Activated CD4-positive, alpha-beta T cell treated with anti-CD3 and anti-CD28 coated beads, Interleukin-2, amount 50 U/mL, for 1 hour (primary cell): ENCODE data around the gene CEP70.
"Not testable (repeated sequence)": the region's sequence is repeated elsewhere in the genome, so short reads cannot be mapped to it uniquely, and the experiment has no call there.

Experiments used
- DNase-seq: peaks from one replicate; pipeline ENCODE4 v3.0.0-alpha.2; 2020

CEP70 gene

GRCh38 chr3:138594150-138594934 lies at the start of gene CEP70:
TSS of gene CEP70 (minus strand) at chr3:138594260. CDS start at chr3:138572927, 21,333 bp downstream.
- peak; percentile 88 for DNase-seq

- DNase-seq = no peak
Observed at GRCh38 chr3:138642927-138643253, 48.8 kb upstream of the CEP70 start.

- no peak for DNase-seq
Observed at GRCh38 chr3:138642226-138642926, 48.3 kb upstream of the CEP70 start.

DNA sequence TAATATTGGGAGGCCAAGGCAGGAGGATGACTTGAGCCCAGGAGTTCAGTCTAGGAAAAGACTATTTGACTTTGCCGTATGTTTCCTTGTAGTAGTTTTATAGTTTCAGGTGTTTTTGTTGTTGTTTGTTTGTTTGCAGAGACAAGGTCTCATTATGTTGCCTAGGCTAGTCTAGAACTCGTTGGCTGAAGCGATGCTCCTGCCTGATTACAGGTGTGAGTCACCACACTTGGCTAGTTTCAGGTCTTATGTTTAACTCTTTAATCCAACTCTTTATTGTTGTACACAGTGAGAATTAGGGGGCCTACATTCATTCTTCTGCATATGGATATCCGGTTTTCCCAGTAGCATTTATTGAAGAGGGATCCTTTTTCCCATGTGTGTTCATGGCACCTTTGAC lies 46.5 kb upstream of the CEP70 start:
- DNase-seq = no peak

DNA sequence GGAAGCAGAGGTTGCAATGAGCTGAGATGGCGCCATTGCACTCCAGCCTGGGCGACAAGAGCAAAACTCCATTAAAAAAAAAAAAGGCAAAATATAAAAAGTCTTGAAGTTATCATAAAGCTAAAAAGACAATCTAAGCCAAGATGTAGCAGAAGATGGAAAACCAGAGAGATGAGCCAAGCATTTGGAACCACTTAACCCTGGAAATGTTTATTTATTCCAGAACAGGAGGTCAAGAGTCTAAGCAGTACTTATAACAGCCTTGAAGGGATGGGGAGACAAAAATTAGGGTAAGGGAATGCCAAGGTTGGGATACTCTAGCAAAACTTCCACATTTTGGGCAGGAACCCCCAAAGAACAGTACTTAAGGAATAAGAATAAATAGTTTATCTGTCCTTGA lies 44.6 kb upstream of the CEP70 start:
- DNase-seq = no peak

GRCh38 chr3:138629526-138629925 lies 35.5 kb upstream of the CEP70 start:
- DNase-seq = no peak

DNA sequence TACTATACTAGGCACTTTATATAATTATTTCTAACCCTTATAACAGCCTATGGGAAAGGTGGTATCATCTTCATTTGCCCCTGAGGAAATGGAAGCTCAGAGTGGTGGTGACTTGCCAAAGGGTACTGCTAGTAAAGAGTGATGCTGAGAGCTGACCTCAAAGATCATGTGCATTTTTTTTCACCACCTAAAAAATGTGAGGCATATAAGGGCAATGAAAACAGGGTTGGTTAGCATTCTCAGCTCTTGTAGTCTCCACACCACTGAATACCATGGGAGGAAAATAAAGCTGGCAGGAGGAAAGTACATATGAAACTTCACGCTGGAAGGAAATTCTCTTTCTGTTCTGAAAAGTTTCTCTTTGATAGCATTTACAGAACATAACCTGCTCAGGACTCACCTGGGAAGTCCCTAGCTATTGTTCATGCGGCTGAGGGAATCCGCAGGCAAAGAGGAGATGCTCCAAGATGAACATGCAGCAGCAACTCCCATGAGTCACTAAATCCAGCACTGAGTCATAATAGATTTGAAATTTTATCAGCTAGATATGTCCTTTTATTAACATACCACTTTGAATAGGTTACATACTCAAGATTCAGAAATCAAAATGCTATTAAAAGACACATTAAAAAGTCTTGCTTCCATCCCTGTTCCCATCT lies 31.8 kb upstream of the CEP70 start:
- no peak for DNase-seq

GRCh38 chr3:138624518-138624917 lies 30.5 kb upstream of the CEP70 start:
- DNase-seq = no peak

- no peak for DNase-seq
Observed at GRCh38 chr3:138620431-138620830, 26.4 kb upstream of the CEP70 start.

DNA sequence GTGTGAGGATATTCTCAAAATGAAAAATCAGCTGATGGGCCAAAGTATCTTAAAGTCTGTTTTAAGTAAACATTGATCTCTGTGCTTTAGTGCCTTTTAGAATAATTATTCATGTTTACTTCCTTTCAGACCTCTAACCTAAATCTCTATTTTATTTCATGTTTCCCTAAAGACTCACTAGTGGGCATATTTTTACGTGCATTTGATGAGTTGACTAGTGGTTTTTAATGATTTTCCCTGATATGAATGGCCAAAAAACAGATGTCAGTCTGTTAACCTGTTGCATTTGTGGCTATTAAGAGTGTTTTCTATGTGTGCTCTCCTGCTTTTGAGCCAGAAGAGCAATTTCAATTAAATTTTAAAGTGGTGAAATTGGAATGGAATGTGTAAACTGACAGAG lies 21.4 kb upstream of the CEP70 start:
- DNase-seq = no peak

DNA sequence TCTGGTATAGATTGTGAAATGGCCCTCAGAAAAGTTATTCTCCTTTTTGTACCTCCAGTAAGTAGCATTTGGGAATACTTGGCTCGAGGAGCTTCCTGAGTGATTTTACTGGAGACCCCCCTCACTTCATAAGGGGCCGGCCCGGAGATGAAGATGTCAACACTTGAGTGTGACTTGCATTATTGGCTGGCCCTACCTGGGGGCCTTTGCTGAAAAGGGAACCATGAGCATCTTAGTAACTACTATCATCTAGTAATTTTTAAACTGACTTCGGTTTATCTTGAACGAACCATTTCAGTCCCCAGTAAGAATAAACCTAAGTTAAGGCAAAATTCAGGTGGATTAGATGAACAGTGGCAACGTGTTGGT lies 15.8 kb upstream of the CEP70 start:
- DNase-seq = no peak

DNA sequence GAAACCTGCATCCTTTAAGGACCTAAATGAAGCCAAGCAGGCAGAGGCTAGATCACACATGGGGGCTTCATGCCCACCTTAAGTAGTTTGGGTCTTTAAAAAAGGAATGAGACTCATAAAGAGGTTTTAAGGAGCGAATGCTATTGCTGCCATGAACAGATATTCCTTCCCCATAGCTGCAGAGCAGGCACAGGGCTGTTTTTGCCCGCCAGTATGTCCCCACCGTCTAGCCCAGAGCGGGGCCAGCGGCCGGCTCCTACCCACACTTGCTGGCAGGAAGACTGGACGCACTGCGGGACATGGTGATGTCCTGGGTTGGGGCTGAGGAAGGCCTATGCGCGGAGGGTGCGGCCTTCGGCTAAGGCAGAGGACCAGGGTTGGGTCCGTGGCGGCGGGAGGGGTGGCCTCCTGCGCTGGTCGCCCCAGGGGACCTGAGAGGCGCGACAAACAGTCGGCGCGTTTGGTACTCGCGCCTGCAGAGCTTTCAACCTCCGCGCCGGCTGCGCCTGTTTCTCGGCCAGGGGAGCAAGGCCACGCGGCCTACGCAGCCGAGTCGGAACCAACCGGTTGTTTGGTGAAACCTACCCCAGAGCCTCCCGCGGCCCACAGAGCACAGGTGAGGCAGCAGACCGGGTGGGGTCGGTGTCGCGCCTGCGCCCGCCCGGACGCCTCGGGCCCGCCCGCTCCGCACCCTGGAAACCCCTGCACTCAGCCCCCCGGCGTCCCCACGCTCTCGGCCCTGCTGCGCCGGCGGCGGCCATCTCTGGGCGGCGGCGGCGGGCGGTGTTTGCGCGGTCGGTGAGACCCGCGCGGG lies 14.5 kb upstream of the CEP70 start, which contains the start of gene FAIM:
Gene FAIM (plus strand): TSS at position 450 of the 814 bp plus-strand sequence. CDS start 10,956 bp downstream, outside the sequence.
- DNase-seq = peak; percentile 61

GRCh38 chr3:138604106-138604595 lies 10.1 kb upstream of the CEP70 start:
- not testable (repeated sequence) for DNase-seq

- not testable (repeated sequence) for DNase-seq
Observed at GRCh38 chr3:138601661-138602060, 7.6 kb upstream of the CEP70 start.

DNA sequence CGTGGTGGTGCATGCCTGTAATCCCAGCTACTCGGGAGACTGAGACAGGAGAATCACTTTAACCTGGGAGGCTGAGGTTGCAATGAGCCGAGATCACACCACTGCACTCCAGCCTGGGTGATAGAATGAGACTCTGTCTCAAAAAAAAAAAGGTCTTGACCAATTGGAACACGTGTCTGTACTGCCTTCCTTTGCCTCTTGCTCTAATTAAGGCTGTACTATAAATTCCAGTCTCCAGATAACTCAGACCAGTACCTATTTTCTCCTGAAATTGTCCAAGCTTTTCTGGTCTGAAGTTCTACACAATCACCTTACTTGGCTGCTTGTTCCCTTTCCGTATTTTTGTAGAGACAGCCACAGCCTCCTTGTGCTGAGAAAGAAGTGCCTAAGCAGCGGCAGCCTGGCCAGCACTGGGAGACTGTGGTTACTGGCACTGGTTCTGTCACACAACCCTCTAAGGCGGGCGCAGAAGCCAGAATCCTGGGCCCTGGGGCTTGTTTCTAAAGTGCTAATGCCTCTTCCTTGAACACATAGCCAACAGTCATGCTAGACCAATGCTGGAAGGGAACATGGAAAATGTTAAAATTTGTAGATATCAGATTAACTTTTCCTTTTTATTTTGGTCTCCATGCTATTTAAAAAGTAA lies 6.2 kb upstream of the CEP70 start:
- no peak for DNase-seq

GRCh38 chr3:138598534-138598933 lies 4.5 kb upstream of the CEP70 start:
- no peak for DNase-seq

DNA sequence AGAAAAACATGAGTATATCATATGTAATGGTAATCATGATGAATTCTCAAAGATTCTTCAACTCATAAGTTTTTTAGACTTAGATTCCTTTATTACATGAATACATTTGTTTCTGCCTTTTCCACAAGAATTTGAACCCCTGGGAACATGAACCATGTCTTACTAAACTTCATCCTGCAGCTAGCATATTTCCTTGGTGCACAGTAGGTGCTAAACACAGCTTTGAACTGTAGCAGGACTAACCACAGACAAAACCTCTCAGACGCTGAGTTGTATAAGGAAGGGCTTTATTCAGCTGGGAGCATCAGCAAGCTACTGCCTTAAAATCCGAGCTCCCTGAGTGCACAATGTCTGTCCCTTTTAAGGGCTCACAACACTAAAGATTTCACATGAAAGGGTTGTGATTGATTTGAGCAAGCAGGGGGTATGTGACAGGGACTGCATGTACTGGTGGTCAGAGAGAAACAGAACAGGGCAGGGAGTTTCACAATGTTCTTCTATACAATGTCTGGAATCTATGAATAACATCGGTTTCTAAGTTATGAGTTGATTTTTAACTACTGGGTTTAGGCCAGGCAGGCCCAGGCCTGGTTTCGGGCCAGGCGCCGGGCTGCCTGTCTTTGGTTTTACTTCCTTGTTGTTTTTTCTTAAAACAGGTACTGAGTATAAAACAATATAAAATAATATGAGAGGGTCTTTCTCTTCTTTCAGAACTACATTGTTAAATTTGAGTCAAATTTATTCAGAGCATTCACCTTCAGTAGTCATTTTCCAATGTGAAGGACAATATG lies 3.3 kb upstream of the CEP70 start:
- not testable (repeated sequence) for DNase-seq

- no peak for DNase-seq
Observed at GRCh38 chr3:138594935-138595610, 1.0 kb upstream of the CEP70 start.

DNA sequence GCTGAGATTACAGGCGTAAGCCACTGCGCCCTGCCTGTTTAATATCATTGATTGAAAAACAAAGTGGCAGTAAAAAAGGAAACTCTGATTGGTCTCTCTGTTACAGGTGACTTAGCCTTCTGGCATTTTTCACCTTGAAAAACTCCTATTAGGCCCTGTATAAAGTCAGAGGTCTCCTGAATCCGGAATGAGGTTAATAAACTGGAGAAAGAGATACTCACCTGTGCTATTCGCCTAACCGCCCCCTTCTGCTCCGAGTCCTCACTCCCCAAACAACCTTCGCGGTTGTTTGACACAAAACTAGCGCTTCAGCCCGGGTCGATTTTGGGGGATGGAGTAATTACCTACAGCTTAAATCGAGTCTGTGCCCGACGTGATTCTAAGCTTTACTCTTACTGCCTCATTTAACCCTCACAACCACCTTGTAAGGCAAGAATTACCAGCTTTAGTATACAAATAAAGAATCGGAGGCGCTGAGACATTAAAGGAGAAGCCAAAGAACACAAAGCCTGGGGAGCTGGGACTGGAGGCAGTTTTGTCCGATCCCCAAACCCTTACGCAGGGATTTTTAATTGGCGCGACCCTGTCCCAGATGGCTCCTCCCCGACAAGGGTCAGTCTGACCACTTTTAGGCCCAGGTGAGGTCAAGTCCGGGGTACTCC lies 441 bp downstream of the CEP70 start:
- DNase-seq = no peak

DNA sequence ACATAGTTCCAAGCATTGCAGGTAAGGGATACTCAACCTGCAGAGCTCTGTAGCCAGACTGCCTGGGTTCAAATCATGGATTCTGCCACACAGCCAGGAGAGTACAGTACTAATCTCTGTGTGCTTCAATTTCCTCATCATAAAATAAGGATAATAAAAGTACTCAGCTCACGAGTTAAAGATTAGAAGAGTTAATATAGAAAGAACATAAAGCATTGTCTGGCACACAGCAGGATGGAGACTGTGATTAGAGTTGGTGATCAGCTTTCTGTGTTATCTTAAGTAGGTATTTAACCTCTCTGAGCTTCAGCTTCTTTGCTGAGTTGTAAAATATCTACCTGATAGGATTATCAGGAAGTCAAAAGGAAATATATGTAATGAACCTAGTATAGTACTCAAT lies 2.7 kb downstream of the CEP70 start:
- DNase-seq = no peak
